Body of pancreas (tissue), 4 donors: ENCODE results near the gene ANKS1B.
"Not testable (repeated sequence)": the region's sequence is repeated elsewhere in the genome, so short reads cannot be mapped to it uniquely, and the experiment has no call there.

Source experiments
- CTCF ChIP-seq, 7 experiments: fragments of 450-650 bp in 4 of 7; fragments of 200-600 bp in 3 of 7; sonication (generic) in 3 of 7; IDR thresholded peaks; one replicate each; pipeline ENCODE4 v1.5.1; 2016 to 2019; ENCODE audit warnings: antibody characterized with exemption in 7 of 7
- POLR2A ChIP-seq, 3 donors: fragments of 450-650 bp; IDR thresholded peaks; one replicate each; pipeline ENCODE4 v1.6.1; 2016; ENCODE audit warnings: antibody characterized with exemption in 3 of 3, mild to moderate bottlenecking in 2 of 3

- TF ChIP-seq POLR2A, CTCF (IDR thresholded peaks at IDR 0.05): not testable (repeated sequence)
Observed at GRCh38 chr12:99237907-99238538, 746.7 kb downstream of the ANKS1B start.
